ENCODE results near the gene ASXL1. TPM values are rescaled to one million over a fixed set of nuclear protein-coding genes. Genes with fewer than 3 reads are reported as not detected.

ASXL1 gene
- total RNA-seq, 1 experiment from 2014 or later: 22.7 TPM

DNA sequence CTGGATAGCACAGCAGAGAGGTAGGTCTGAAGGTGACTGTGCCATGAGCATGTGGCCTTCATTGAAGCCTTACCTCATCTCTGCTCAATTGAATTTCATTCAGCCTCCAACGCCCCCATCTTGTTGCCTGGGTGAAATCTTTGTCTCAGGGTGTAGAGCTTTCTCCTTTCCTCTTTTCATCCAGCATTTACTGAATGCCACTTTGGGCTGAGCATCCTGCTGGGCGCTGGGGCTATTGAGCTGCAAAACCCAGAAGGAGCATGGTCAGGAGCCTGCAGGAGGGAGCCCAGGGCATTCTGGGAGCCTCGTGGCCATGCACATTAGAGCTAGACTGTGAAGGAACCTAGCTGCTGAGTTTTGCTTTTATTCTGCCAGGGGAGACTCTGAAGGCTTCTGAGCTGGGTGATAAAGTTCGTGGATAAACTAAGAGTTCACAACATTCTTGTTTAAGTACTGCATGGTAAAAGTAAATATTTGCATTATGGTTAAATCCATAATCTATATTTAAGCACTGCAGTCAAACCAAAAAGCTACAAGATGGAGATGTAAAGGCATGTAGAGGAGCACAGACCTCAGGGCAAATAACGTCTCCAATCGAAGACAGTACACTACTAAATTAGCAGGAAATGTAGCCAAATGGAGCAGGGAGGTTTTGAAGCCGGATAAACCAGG, 13.2 kb upstream of the ASXL1 start:
- H3K27me3 Mint-ChIP-seq (ENCODE audit: low read depth): peaks cover 6% of the 10 kb centered on the region
- peaks cover 10% of the 10 kb centered on the region for H3K4me1 Mint-ChIP-seq
- no peaks in the 10 kb centered on the region for H3K36me3 Mint-ChIP-seq
- DNase-seq (ENCODE audit: low spot score): peak; percentile 26
- peak; percentile 97 for ATAC-seq
- H3K9me3 Mint-ChIP-seq: no peaks in the 10 kb centered on the region
- H3K27ac Mint-ChIP-seq: peak overlapping the region; percentile 48; the same call in 1 of the 2 replicates
- ChIA-PET POLR2A (interaction anchor here (0.6 to 1.8 kb wide), 2 partner anchors 14 to 60 kb away, joined by 3 to 7 read pairs; no protein-coding TSS in a partner anchor), CTCF (interaction anchor here (0.9 kb wide), 1 partner anchor 8 kb away, joined by 7 read pairs; no protein-coding TSS in a partner anchor)
- H3K4me3 Mint-ChIP-seq: no peak overlapping the region
- TF ChIP-seq, protein P1, sequence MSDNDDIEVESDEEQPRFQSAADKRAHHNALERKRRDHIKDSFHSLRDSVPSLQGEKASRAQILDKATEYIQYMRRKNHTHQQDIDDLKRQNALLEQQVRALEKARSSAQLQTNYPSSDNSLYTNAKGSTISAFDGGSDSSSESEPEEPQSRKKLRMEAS (CRISPR knock-in tag; IDR thresholded peaks at IDR 0.05): peak; percentile 90
- TF ChIP-seq, protein P2, sequence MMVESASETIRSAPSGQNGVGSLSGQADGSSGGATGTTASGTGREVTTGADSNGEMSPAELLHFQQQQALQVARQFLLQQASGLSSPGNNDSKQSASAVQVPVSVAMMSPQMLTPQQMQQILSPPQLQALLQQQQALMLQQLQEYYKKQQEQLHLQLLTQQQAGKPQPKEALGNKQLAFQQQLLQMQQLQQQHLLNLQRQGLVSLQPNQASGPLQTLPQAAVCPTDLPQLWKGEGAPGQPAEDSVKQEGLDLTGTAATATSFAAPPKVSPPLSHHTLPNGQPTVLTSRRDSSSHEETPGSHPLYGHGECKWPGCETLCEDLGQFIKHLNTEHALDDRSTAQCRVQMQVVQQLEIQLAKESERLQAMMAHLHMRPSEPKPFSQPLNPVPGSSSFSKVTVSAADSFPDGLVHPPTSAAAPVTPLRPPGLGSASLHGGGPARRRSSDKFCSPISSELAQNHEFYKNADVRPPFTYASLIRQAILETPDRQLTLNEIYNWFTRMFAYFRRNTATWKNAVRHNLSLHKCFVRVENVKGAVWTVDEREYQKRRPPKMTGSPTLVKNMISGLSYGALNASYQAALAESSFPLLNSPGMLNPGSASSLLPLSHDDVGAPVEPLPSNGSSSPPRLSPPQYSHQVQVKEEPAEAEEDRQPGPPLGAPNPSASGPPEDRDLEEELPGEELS (CRISPR knock-in tag; IDR thresholded peaks at IDR 0.05): no peak
- no peak for TF ChIP-seq TEAD1 (CRISPR knock-in tag; IDR thresholded peaks at IDR 0.05)
- TF ChIP-seq SP1 (CRISPR knock-in tag; conservative IDR thresholded peaks at IDR 0.05): no peak
- TF ChIP-seq NFYB (CRISPR knock-in tag; conservative IDR thresholded peaks at IDR 0.05; ENCODE audit: low read depth): no peak
- TF ChIP-seq, protein P3, sequence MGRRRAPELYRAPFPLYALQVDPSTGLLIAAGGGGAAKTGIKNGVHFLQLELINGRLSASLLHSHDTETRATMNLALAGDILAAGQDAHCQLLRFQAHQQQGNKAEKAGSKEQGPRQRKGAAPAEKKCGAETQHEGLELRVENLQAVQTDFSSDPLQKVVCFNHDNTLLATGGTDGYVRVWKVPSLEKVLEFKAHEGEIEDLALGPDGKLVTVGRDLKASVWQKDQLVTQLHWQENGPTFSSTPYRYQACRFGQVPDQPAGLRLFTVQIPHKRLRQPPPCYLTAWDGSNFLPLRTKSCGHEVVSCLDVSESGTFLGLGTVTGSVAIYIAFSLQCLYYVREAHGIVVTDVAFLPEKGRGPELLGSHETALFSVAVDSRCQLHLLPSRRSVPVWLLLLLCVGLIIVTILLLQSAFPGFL (CRISPR knock-in tag; IDR thresholded peaks at IDR 0.05; ENCODE audit: borderline replicate concordance): no peak
- TF ChIP-seq TEAD4 (CRISPR knock-in tag; IDR thresholded peaks at IDR 0.05): no peak
- TF ChIP-seq, protein P4, sequence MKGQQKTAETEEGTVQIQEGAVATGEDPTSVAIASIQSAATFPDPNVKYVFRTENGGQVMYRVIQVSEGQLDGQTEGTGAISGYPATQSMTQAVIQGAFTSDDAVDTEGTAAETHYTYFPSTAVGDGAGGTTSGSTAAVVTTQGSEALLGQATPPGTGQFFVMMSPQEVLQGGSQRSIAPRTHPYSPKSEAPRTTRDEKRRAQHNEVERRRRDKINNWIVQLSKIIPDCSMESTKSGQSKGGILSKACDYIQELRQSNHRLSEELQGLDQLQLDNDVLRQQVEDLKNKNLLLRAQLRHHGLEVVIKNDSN (CRISPR knock-in tag; IDR thresholded peaks at IDR 0.05): no peak
- no peak for TF ChIP-seq ATF2 (CRISPR knock-in tag; IDR thresholded peaks at IDR 0.05; ENCODE audit: borderline replicate concordance, low read depth)
- no peak for TF ChIP-seq ZBTB43 (CRISPR knock-in tag; IDR thresholded peaks at IDR 0.05)
- TF ChIP-seq JUN (CRISPR knock-in tag; IDR thresholded peaks at IDR 0.05): no peak
- TF ChIP-seq, protein P5, sequence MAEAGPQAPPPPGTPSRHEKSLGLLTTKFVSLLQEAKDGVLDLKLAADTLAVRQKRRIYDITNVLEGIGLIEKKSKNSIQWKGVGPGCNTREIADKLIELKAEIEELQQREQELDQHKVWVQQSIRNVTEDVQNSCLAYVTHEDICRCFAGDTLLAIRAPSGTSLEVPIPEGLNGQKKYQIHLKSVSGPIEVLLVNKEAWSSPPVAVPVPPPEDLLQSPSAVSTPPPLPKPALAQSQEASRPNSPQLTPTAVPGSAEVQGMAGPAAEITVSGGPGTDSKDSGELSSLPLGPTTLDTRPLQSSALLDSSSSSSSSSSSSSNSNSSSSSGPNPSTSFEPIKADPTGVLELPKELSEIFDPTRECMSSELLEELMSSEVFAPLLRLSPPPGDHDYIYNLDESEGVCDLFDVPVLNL (CRISPR knock-in tag; IDR thresholded peaks at IDR 0.05; ENCODE audit: borderline replicate concordance, low read depth): no peak
- TF ChIP-seq MYBL2 (CRISPR knock-in tag; IDR thresholded peaks at IDR 0.05): no peak
- TF ChIP-seq ZNF263 (CRISPR knock-in tag; IDR thresholded peaks at IDR 0.05; ENCODE audit: low read depth): no peak
- TF ChIP-seq ATF1 (CRISPR knock-in tag; IDR thresholded peaks at IDR 0.05): no peak
- no peak for TF ChIP-seq ZNF121 (CRISPR knock-in tag; IDR thresholded peaks at IDR 0.05)
- TF ChIP-seq CREB1 (CRISPR knock-in tag; IDR thresholded peaks at IDR 0.05): 0 out of 2 replicates have a peak, but pooled peaks have one; percentile 46
- 0 out of 2 replicates have a peak, but pooled peaks have one; percentile 40 for TF ChIP-seq ETV6 (CRISPR knock-in tag; IDR thresholded peaks at IDR 0.05)
